Thyroid gland (tissue), 4 donors: Measurements from ENCODE around the gene RPL32. TPM values are rescaled to one million over a fixed set of nuclear protein-coding genes. Genes with fewer than 3 reads are reported as not detected.
"Not testable (repeated sequence)": the region's sequence is repeated elsewhere in the genome, so short reads cannot be mapped to it uniquely, and the experiment has no call there.

Experiments used
- DNase-seq, 2 donors: peaks; one replicate each; pipeline ENCODE4 v3.0.0-alpha.2; 2019
- H3K27ac ChIP-seq, 3 donors: fragments of 200-600 bp; sonication (generic); 1 replicate in 2 of 3; 2 replicates in 1 of 3; pipeline ENCODE4 v1.5.1; 2016 to 2019; ENCODE audit warnings: mild to moderate bottlenecking in 1 of 3, moderate library complexity in 1 of 3
- H3K27me3 ChIP-seq: fragments of 200-600 bp; sonication (generic); one replicate; pipeline ENCODE4 v1.5.1; 2019
- H3K36me3 ChIP-seq, 2 donors: fragments of 200-600 bp; sonication (generic); one replicate each; pipeline ENCODE4 v1.5.1; 2016 to 2019
- H3K4me1 ChIP-seq, 2 donors: fragments of 200-600 bp; sonication (generic); one replicate each; pipeline ENCODE4 v1.5.1; 2017 to 2019
- H3K4me3 ChIP-seq, 3 donors: fragments of 200-600 bp; sonication (generic); replicated peaks in 1 of 3; 1 replicate in 2 of 3; 2 replicates in 1 of 3; pipeline ENCODE4 v1.5.1; 2016; ENCODE audit warnings: mild to moderate bottlenecking in 1 of 3
- H3K9me3 ChIP-seq: fragments of 200-600 bp; sonication (generic); one replicate; pipeline ENCODE4 v1.5.1; 2017
- POLR2A ChIP-seq, 2 donors: fragments of 450-650 bp; IDR thresholded peaks; one replicate each; pipeline ENCODE4 v1.6.1; 2017; ENCODE audit warnings: antibody characterized with exemption in 2 of 2, mild to moderate bottlenecking in 2 of 2, moderate library complexity in 1 of 2
- WGBS, 2 donors: methylation state at CpG; one replicate each; pipeline ENCODE4 v1.1.5; 2017; 5-methylcytosine and 5-hydroxymethylcytosine counted together
- intact Hi-C: fragments of 100-400 bp; cut with DNase I; formaldehyde crosslinking; loops from one replicate; pipeline ENCODE4 v1.15.1; 2023
- total RNA-seq, 4 donors: library from RNA; depleted of rRNA; stranded (reverse); fragments of >200 nt; gene quantifications; one replicate each; pipeline ENCODE4 v1.2.3, GENCODE V29; 2016
- TF ChIP-seq, protein P1 (sequence below), 6 experiments: fragments of 200-600 bp in 3 of 6; fragments of 450-650 bp in 3 of 6; sonication (generic) in 3 of 6; IDR thresholded peaks; one replicate each; pipeline ENCODE4 v1.5.1; 2016 to 2019; ENCODE audit warnings: antibody characterized with exemption in 6 of 6, mild to moderate bottlenecking in 2 of 6, inconsistent platforms in 1 of 6, moderate library complexity in 1 of 6

Gene RPL32
- total RNA-seq, 4 donors from 2014 or later: 809 to 4,142 (median 1,511) TPM

DNA sequence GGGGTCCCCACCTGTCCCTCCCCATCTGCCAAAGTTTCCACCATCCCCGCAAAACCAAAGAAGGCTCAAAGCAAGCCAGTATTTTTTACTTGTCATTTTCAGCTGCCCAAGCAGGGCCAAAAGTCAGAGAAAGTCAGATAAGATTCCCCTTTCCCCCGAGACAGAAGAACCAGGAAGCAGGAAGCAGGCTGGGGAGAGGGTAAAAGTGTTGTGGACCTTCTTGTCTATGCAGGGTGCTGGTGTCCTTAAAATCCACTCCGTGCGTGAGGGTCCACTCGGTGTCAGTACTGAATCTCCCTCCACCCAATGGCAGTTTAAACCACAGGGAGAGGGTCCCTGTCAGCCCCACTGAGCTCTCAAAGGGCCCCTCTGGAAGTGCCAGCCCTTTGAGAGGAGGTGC, 20.2 kb upstream of the RPL32 start:
- no peak for DNase-seq
- Histone ChIP-seq H3K4me3 (no peak overlapping the region), H3K4me1 (no peaks in the 10 kb centered on the region), H3K27ac (no peak overlapping the region), H3K27me3 (no peaks in the 10 kb centered on the region), H3K36me3 (no peaks in the 10 kb centered on the region), H3K9me3 (no peaks in the 10 kb centered on the region)
- intact Hi-C loops: no loop called here
- WGBS, 2 donors: 89 to 94% methylated on average over 5 of the region's 5 CpGs
- TF ChIP-seq, protein P1, sequence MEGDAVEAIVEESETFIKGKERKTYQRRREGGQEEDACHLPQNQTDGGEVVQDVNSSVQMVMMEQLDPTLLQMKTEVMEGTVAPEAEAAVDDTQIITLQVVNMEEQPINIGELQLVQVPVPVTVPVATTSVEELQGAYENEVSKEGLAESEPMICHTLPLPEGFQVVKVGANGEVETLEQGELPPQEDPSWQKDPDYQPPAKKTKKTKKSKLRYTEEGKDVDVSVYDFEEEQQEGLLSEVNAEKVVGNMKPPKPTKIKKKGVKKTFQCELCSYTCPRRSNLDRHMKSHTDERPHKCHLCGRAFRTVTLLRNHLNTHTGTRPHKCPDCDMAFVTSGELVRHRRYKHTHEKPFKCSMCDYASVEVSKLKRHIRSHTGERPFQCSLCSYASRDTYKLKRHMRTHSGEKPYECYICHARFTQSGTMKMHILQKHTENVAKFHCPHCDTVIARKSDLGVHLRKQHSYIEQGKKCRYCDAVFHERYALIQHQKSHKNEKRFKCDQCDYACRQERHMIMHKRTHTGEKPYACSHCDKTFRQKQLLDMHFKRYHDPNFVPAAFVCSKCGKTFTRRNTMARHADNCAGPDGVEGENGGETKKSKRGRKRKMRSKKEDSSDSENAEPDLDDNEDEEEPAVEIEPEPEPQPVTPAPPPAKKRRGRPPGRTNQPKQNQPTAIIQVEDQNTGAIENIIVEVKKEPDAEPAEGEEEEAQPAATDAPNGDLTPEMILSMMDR (IDR thresholded peaks at IDR 0.05): no peak
- TF ChIP-seq POLR2A (IDR thresholded peaks at IDR 0.05): no peak

DNA sequence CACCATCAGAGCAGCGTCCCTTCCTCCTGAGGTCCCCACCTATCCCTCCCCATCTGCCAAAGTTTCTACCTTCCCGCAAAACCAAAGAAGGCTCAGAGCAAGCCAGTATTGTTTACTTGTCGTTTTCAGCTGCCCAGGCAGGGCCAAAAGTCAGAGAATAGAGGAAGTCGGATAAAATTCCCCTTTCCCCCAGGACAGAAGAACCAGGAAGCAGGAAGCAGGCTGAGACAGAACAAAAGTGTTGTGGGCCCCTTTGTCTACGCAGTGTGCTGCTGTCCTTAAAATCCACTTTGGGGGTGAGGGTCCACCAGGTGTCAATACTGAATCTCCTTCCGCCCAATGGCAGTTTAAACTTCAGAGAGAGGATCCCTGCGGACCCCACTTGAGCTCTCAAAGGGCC, 18.5 kb upstream of the RPL32 start:
- TF ChIP-seq POLR2A (IDR thresholded peaks at IDR 0.05): no peak
- TF ChIP-seq, protein P1 (IDR thresholded peaks at IDR 0.05): no peak
- Histone ChIP-seq H3K36me3 (no peaks in the 10 kb centered on the region), H3K4me3 (no peak overlapping the region), H3K4me1 (no peaks in the 10 kb centered on the region), H3K27ac (no peak overlapping the region), H3K27me3 (no peaks in the 10 kb centered on the region), H3K9me3 (no peaks in the 10 kb centered on the region)
- 72 to 85% methylated on average over 7 of the region's 7 CpGs for WGBS, 2 donors
- DNase-seq: no peak
- intact Hi-C loops: no loop called here

DNA sequence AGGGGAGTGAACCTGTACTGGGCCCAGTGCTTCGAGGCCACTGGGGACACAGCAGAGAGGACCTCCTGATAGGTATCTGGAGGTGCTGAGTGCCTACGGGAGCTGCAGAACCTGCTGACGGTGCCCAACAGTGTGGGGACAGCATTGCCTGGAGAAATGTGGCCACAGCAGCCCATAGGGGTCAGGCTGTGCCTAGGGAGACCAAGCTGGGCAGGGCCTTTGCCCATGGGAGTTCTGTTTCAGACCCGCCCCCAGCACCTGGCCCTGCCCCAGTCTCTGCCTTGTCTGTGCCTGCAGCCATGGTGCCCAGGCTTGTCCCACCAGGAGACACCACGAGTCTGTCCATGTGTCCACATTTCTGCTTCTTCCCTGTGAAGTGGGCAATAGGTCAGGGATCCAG, 15.3 kb upstream of the RPL32 start:
- DNase-seq: no peak
- no peaks in the 10 kb centered on the region for H3K36me3 ChIP-seq
- H3K27me3 ChIP-seq: no peaks in the 10 kb centered on the region
- no peak for TF ChIP-seq POLR2A (IDR thresholded peaks at IDR 0.05)
- TF ChIP-seq, protein P1 (IDR thresholded peaks at IDR 0.05): no peak
- H3K27ac ChIP-seq: no peak overlapping the region
- H3K9me3 ChIP-seq: no peaks in the 10 kb centered on the region
- H3K4me1 ChIP-seq: peaks cover 0 to 10% of the 10 kb centered on the region in 2 donors
- intact Hi-C loops: no loop called here
- WGBS, 2 donors: 60 to 91% methylated on average over 1 to 4 of the region's 5 CpGs
- no peak overlapping the region for H3K4me3 ChIP-seq

DNA sequence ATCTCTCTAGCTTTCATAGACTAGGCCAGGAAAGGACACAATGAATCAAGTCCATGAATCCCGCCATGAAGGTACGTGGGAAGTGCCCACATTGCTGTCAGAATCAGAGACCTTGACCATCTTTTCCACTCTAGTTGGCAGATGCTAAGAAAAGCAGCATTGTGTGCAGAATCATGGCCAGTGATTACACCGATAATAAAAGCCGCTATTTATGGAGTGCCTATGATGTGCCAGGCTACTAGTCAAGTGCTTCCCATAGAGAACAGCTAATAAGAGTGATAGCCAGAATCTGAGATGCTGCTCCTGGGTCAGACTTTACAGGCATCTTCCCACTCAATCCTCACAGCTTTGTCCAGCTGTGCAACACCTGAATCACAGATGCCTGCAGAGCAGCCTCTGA, 13.2 kb upstream of the RPL32 start:
- Histone ChIP-seq H3K4me3 (no peak overlapping the region), H3K27ac (no peak overlapping the region), H3K36me3 (no peaks in the 10 kb centered on the region), H3K9me3 (no peaks in the 10 kb centered on the region), H3K4me1 (peaks cover 0 to 10% of the 10 kb centered on the region in 2 donors), H3K27me3 (no peaks in the 10 kb centered on the region)
- 86 to 93% methylated on average over 4 of the region's 4 CpGs for WGBS, 2 donors
- TF ChIP-seq POLR2A (IDR thresholded peaks at IDR 0.05): no peak
- TF ChIP-seq, protein P1 (IDR thresholded peaks at IDR 0.05): no peak
- DNase-seq: no peak
- intact Hi-C loops: no loop called here

DNA sequence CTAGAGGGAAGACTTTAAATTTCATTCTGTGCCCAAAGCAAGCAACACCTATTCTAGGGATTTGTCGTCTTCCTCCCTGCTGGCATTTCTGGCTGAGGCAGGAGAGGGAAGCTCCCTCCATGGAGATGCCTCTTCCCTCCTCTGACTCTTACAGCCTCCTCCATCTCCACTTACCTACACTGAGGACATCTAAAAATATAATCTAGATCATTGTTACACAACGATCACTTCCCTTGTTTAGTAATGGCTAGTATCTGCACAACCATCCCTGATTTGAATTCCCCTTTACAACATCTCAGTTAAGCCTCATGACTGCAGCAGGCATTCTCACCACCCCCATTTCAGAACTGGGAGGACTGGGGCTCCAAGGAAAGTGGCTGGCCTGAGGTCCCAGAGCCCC, 12.5 kb upstream of the RPL32 start:
- H3K27ac ChIP-seq, H3K9me3 ChIP-seq, H3K36me3 ChIP-seq, intact Hi-C loops, DNase-seq, H3K27me3 ChIP-seq, H3K4me3 ChIP-seq: not testable (repeated sequence)
- WGBS, 2 donors: 61 to 74% methylated on average over 2 of the region's 2 CpGs
- peaks cover 0 to 10% of the 10 kb centered on the region in 2 donors for H3K4me1 ChIP-seq

DNA sequence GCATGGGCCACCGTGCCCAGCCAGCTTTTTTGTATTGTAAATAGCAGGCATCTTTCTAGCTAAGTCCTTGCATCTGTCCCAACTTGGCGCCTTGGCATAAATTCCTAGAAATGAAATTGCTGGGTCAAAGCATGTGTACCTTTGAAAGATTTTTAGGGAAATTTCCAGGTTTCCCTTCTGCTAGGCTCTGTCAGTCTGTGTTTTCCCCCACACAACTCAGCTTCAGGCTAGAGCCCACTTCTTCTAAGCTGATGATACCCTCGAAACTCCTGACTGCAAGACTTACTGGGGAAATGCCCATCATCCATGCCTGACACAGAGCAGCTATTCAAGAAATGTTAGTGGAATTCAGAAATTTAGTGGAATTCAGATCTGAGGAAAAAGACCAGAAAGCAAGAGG, 10.8 kb upstream of the RPL32 start:
- no peak for DNase-seq
- no peak overlapping the region for H3K4me3 ChIP-seq
- H3K27me3 ChIP-seq: no peaks in the 10 kb centered on the region
- 84 to 85% methylated on average over 3 of the region's 3 CpGs for WGBS, 2 donors
- peaks cover 0 to 10% of the 10 kb centered on the region in 2 donors for H3K4me1 ChIP-seq
- H3K27ac ChIP-seq: no peak overlapping the region
- TF ChIP-seq POLR2A (IDR thresholded peaks at IDR 0.05): no peak
- TF ChIP-seq, protein P1 (IDR thresholded peaks at IDR 0.05): no peak
- no peaks in the 10 kb centered on the region for H3K9me3 ChIP-seq
- no peaks in the 10 kb centered on the region for H3K36me3 ChIP-seq
- intact Hi-C loops: no loop called here
